Measurements from ENCODE around the gene PHF21B. TPM values are rescaled to one million over a fixed set of nuclear protein-coding genes. Genes with fewer than 3 reads are reported as not detected.

The PHF21B gene
- total RNA-seq, 2 experiments from 2014 or later: 0.10 TPM; not detected in 1

DNA sequence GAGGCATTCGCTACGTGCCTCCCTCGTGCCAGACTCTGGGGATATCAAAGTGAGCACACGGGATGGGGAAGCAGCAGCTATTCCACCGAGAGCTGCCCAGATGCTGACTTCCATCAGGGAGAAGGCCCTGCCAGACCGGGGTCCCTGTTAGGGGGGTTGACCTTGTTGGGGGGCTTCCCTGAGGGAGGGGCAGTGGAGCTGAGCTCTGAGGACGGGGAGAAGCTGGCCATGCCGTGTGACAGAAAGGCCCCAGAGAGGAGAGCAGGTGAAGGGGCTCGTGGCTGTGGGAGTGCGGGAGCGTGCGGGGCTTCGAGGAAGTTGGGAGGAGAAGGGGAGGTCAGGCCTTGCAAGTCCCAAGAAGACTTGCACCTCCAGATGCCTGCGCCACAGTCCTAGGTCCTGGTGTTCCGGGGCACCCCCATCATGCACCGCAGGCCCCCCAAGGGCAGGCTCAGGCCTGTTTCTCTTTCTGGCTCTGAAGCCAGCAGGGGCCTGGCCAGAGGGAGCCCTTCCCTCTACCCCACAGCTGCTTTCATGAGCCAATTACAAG lies 163.0 kb downstream of the PHF21B start:
- peaks cover 10% of the 10 kb centered on the region for H3K9me3 Mint-ChIP-seq
- no peak overlapping the region for H3K4me3 Mint-ChIP-seq
- H3K27ac Mint-ChIP-seq: no peak overlapping the region
- H3K36me3 Mint-ChIP-seq: peaks cover 1% of the 10 kb centered on the region
- no peak for DNase-seq
- no peaks in the 10 kb centered on the region for H3K27me3 Mint-ChIP-seq
- no peaks in the 10 kb centered on the region for H3K4me1 Mint-ChIP-seq

DNA sequence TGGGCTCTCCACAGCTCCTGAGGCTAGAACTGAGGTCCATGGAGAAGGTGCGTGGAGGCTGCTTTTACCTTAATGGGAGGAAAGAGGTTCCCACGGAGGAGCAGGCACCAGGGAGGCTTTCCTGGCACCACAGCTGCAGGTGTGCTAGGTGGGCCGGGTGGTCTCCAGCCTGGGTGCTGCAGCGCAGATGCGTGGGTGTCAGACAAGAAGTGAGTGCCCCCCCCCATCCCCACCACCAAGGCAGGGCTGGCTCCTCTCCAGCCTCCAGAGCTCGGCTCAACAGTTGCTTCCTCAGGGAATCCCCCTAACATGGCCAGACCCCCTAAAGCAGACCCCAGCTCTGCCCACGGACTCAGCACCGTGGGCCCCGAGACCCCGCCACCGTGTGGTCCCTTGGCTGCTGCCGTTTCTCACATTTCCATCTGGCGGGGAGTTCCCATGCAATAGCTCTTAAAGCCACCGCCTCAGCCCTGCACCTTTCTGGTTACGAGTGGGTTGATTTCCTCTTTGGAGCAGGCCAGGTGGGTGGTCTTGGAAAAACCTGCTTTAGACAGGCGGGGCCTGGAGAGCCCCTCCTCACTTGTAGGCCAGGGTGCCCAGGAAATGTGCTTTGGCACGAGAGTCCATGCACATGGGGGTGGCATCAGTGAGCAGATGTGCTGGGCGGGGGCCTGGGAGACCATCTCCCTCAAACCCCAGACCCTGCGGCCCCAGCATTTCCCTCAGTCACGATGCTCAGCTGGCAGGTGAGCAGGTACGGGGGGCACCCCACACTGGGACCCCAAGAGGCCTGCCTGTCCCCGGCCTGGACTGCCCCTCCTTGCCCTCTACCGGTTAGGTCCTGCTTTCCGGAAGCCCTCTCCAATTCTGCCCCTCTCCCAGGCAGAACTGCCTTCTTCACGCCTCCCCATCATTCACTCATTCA lies 163.7 kb downstream of the PHF21B start:
- DNase-seq: no peak
- Mint-ChIP-seq H3K27me3 (no peaks in the 10 kb centered on the region), H3K4me1 (no peaks in the 10 kb centered on the region), H3K4me3 (no peak overlapping the region), H3K9me3 (peaks cover 10% of the 10 kb centered on the region), H3K36me3 (peaks cover 1% of the 10 kb centered on the region), H3K27ac (no peak overlapping the region)

DNA sequence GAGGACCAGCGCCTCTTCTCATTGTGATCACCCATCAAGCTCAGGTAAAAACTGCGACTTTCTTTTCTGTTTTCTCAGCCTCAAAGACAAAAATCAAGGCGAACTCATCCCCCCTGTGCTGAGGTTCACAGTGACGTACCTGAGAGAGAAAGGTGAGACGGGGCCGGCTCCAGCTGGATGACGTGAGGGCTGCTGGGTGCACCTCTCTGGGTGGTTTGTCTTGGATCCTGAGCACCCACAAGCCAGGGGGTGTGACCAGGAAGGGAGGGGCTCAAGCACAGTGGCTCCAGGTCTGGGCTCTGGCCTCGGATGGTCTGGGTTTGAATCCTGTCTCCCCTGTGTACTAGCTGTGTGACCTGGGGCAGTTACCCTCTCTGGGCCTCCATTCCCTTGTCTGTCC lies 164.6 kb downstream of the PHF21B start:
- no peak for DNase-seq
- Mint-ChIP-seq H3K9me3 (peaks cover 10% of the 10 kb centered on the region), H3K36me3 (peaks cover 1% of the 10 kb centered on the region), H3K27me3 (no peaks in the 10 kb centered on the region), H3K4me1 (no peaks in the 10 kb centered on the region), H3K4me3 (no peak overlapping the region), H3K27ac (no peak overlapping the region)

DNA sequence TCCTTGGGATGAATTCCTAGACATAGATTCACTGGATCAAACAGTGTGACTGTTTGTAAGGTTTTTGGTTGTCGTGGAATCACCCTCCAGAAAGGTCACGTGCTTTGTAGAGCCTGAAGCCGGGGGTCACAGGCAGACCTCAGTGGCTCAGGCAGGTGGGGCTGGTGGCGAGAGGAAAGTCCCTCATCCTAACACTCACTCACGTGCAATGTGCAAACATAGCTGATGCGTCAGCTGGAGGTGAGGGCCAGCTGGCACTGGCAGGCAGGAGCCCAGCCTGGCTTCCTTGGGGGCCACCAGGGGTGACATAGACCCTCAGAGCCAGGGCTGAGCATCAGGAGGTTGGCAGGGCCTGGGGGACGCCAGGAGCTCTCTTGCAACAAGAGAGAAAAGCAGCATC lies 167.4 kb downstream of the PHF21B start:
- Mint-ChIP-seq H3K4me3 (no peak overlapping the region), H3K4me1 (no peaks in the 10 kb centered on the region), H3K36me3 (peaks cover 1% of the 10 kb centered on the region)

DNA sequence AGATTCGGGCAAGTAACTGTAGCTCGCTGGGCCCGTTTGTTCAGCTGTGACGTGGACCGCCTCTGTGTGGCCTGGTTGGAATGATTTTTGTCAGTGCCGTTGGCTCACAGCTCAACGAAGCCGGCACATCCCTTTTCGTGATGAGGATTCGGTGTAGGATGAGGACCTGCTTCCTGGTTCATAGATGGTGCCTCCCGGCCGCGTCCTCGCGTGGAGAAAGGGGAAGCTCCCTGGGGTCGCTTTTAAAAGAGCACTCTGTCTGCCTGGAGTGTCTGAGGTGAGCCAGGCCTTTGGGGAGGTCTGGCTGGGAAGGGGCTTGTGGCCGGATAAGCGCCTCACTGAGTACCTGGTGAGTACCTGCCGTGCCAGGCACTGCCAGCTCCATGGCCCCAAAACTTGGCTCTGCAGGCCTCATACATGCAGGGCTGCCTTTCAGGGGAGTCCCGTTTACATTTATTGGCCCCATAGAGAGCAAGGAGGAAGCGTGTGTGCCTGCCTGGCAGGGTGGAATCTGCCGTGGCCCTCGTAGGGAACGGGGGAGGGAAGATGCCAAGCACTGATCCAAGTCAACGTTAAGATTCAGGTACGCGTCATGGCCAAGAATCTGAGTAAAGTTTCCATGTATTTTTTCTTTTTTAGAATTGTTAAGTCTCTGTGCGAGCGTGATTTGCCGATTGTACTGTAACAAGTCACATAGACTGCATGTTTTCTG lies 169.0 kb downstream of the PHF21B start:
- H3K27me3 Mint-ChIP-seq: no peaks in the 10 kb centered on the region
- H3K36me3 Mint-ChIP-seq: peaks cover 4% of the 10 kb centered on the region
- no peaks in the 10 kb centered on the region for H3K4me1 Mint-ChIP-seq
- no peak for DNase-seq
- H3K9me3 Mint-ChIP-seq: peaks cover 14% of the 10 kb centered on the region
- H3K27ac Mint-ChIP-seq: no peak overlapping the region
- no peak overlapping the region for H3K4me3 Mint-ChIP-seq

More for the DNA sequence above, 167.4 kb downstream of the PHF21B start:
- Mint-ChIP-seq H3K27me3 (no peaks in the 10 kb centered on the region), H3K9me3 (peaks cover 10% of the 10 kb centered on the region), H3K27ac (no peak overlapping the region)
- no peak for DNase-seq

DNA sequence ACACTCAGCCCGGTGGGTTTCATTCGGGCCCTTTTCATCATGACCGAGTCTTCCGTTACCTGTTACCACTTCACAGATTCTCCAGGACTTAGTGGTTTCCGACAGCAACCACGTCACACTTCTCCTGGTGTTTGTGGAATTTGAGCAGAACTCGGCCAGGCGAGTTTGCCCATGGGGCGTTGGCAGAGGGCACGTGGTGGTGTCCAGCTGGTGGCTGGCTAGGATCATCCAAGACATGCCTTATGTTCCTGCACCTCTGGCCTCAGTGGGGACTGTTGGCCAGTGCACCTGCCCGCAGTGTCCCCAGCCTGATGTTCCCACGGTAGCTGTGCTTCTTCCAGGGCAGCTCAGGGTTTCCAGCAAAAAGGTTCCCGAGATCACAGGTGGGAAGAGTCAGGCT lies 170.1 kb downstream of the PHF21B start:
- H3K27me3 Mint-ChIP-seq: peaks cover 1% of the 10 kb centered on the region
- DNase-seq: no peak
- H3K9me3 Mint-ChIP-seq: peaks cover 15% of the 10 kb centered on the region
- H3K27ac Mint-ChIP-seq: no peak overlapping the region
- peaks cover 5% of the 10 kb centered on the region for H3K36me3 Mint-ChIP-seq
- H3K4me1 Mint-ChIP-seq: no peaks in the 10 kb centered on the region
- no peak overlapping the region for H3K4me3 Mint-ChIP-seq

DNA sequence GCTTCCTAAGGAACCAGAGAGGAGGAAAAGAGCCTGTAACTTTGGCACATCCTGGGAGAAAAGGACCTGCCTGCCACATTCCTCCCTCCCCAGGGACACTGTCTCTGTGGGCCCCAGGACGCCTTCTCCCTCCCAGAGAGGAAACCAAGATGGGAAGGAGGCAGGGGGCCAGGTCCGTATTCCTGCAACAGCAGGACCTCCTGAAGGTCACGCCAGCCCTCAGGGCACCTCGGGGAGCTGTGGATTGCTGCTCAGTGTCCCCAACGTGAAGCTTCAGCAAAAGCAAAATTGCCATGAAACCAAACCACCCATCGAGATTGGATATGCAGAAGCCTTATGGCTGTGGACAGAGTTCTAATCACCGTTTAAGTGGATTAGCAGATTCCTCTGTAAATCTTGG lies 170.7 kb downstream of the PHF21B start:
- Mint-ChIP-seq H3K27ac (no peak overlapping the region), H3K36me3 (peaks cover 9% of the 10 kb centered on the region), H3K4me1 (no peaks in the 10 kb centered on the region), H3K27me3 (peaks cover 5% of the 10 kb centered on the region), H3K4me3 (no peak overlapping the region), H3K9me3 (peaks cover 15% of the 10 kb centered on the region)
- no peak for DNase-seq

DNA sequence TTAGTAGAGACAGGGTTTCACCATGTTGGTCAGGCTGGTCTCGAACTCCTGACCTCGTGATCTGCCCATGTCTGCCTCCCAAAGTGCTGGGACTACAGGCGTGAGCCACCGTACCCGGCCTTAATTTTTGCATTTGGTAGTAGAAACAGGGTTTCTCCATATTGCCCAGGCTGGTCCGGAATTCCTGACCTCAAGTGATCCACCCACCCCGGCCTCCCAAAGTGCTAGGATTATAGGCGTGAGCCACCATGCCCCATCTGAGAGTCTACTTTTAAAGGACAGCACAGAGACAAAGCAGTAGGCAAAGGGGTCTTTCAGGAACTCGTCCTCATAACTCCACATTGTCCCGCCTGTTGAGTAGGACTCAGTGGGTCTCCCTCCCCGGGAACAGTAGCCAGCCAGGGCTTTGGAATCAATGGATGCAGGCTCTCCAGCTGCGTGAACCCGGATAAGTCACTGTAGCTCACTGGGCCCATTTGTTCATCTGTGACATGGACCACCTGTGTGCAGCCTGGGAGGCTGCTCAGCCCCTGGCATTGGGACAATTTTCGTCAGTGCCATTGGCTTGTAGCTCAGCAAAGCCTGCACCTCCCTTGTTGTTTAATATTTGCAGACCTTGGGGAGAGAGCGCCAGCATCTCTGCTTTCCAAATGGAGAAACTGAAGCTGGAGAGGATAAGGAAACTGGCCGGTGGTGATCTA lies 171.3 kb downstream of the PHF21B start:
- Mint-ChIP-seq H3K27ac (no peak overlapping the region), H3K9me3 (peaks cover 12% of the 10 kb centered on the region), H3K4me3 (no peak overlapping the region), H3K36me3 (peaks cover 9% of the 10 kb centered on the region), H3K4me1 (no peaks in the 10 kb centered on the region), H3K27me3 (peaks cover 5% of the 10 kb centered on the region)
- no peak for DNase-seq

DNA sequence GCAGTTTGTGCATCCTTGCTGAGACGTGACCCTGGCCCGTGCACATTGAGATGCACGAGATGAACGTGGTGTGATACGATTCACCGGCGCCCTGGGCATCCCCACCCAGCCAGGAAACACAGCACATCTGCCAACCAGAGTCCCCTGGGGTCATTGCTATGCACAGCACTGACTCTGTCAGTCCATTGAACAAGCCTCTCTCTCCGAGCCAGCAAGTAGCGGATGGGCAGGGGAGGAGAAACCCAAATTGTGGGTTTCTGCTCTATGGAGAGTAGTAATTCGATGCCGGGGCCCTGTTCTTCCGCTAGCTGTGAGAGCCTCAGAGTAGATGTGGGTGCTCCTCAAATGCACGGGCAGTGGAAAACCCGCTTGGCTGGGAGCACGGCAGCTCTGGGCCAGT lies 172.3 kb downstream of the PHF21B start:
- Mint-ChIP-seq H3K9me3 (peaks cover 12% of the 10 kb centered on the region), H3K27ac (no peak overlapping the region), H3K4me3 (no peak overlapping the region), H3K4me1 (no peaks in the 10 kb centered on the region), H3K27me3 (peaks cover 5% of the 10 kb centered on the region), H3K36me3 (peaks cover 9% of the 10 kb centered on the region)
- DNase-seq: no peak

DNA sequence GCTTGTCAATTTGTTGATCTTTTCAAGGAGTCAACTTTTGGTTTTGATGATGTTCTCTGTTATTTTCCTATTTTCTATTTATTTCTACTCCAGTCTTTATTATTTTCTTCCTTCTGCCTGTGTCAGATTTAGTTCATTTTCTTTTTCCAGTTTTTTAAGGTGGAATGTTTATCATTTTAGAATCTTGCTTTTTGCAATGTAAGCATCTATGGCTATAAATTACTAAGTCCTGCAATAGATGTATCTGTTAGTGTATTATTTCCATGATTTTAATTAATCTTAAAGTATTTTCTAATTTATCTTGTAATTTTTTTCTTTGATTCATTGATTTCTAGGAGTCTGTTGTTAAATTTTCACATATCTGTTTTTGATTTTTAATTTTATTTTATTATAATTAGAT lies 175.7 kb downstream of the PHF21B start:
- no peak overlapping the region for H3K27ac Mint-ChIP-seq
- H3K4me1 Mint-ChIP-seq: no peaks in the 10 kb centered on the region
- peaks cover 12% of the 10 kb centered on the region for H3K9me3 Mint-ChIP-seq
- H3K4me3 Mint-ChIP-seq: no peak overlapping the region
- no peak for DNase-seq
- peaks cover 5% of the 10 kb centered on the region for H3K27me3 Mint-ChIP-seq
- H3K36me3 Mint-ChIP-seq: peaks cover 9% of the 10 kb centered on the region

DNA sequence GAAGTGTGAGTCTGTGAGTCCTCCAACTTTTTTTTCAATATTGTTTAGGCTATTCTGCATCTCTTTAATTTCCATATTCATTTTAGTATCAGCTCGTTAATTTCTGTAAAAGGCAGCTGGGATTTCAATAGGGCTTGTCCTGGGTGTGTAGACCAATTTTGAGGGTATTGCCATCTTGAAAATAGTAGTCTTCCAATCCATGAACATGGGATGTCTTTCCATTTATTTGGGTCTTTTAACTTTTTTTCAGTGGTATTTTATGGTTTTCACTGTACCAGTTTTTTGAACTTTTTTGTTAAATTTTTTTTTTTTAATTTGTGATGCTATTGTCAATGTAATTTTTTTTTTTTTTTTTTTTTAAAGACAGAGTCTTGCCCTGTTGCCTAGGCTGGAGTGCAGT lies 177.9 kb downstream of the PHF21B start:
- H3K4me1 Mint-ChIP-seq: peaks cover 3% of the 10 kb centered on the region
- DNase-seq: no peak

More for the DNA sequence above, 177.9 kb downstream of the PHF21B start:
- H3K9me3 Mint-ChIP-seq: peaks cover 12% of the 10 kb centered on the region
- H3K4me3 Mint-ChIP-seq: no peak overlapping the region
- peaks cover 12% of the 10 kb centered on the region for H3K27me3 Mint-ChIP-seq
- H3K36me3 Mint-ChIP-seq: peaks cover 9% of the 10 kb centered on the region
- no peak overlapping the region for H3K27ac Mint-ChIP-seq

Other genes starting within 250 kb of the PHF21B start
- gene NUP50, start 153.9 kb upstream of the PHF21B start, total RNA-seq: 100 to 1,000 TPM; 156 to 164 TPM
- 10 to 100 TPM; 28.0 to 28.6 TPM for gene KIAA0930, start 230.9 kb upstream of the PHF21B start, total RNA-seq